HEK293 (cell line): ENCODE data around the gene PRSS37.

Experiments
- PRDM10 ChIP-seq: fragments of 450-650 bp; formaldehyde crosslinking; IDR thresholded peaks from 2 replicates; pipeline ENCODE4 v1.5.1; 2016; ENCODE audit warnings: missing biosample characterization, missing genetic modification characterization
- RBAK ChIP-seq: fragments of 450-650 bp; formaldehyde crosslinking; IDR thresholded peaks from 2 replicates; pipeline ENCODE4 v1.5.1; 2016; ENCODE audit warnings: missing biosample characterization, missing genetic modification characterization
- TCF7L2 ChIP-seq: IDR thresholded peaks from 2 replicates; pipeline ENCODE4 v1.6.1; 2011; ENCODE audit warnings: low read depth, mild to moderate bottlenecking, inconsistent platforms, low read length, moderate library complexity, borderline replicate concordance
- ZEB2 ChIP-seq: fragments of 450-650 bp; formaldehyde crosslinking; IDR thresholded peaks from 2 replicates; pipeline ENCODE4 v1.5.1; 2016; ENCODE audit warnings: missing biosample characterization, missing genetic modification characterization
- ZNF140 ChIP-seq: fragments of 450-650 bp; formaldehyde crosslinking; IDR thresholded peaks from 2 replicates; pipeline ENCODE4 v1.5.1; 2016; ENCODE audit warnings: missing biosample characterization, missing genetic modification characterization
- ZNF354C ChIP-seq: fragments of 450-650 bp; formaldehyde crosslinking; IDR thresholded peaks from 2 replicates; pipeline ENCODE4 v1.5.1; 2016; ENCODE audit warnings: missing biosample characterization, missing genetic modification characterization, low read depth, borderline replicate concordance
- ZNF777 ChIP-seq: fragments of 450-650 bp; formaldehyde crosslinking; IDR thresholded peaks from 2 replicates; pipeline ENCODE4 v1.5.1; 2017; ENCODE audit warnings: missing biosample characterization, missing genetic modification characterization, borderline replicate concordance
- ZNF792 ChIP-seq: fragments of 450-650 bp; formaldehyde crosslinking; IDR thresholded peaks from 2 replicates; pipeline ENCODE4 v1.5.1; 2016; ENCODE audit warnings: missing biosample characterization, missing genetic modification characterization
- TF ChIP-seq, protein P1 (sequence below): fragments of 450-650 bp; formaldehyde crosslinking; IDR thresholded peaks from 2 replicates; pipeline ENCODE4 v1.5.1; 2016; ENCODE audit warnings: missing biosample characterization, missing genetic modification characterization
- TF ChIP-seq, protein P2 (sequence below): fragments of 450-650 bp; formaldehyde crosslinking; IDR thresholded peaks from 2 replicates; pipeline ENCODE4 v1.5.1; 2016; ENCODE audit warnings: missing biosample characterization, missing genetic modification characterization

DNA sequence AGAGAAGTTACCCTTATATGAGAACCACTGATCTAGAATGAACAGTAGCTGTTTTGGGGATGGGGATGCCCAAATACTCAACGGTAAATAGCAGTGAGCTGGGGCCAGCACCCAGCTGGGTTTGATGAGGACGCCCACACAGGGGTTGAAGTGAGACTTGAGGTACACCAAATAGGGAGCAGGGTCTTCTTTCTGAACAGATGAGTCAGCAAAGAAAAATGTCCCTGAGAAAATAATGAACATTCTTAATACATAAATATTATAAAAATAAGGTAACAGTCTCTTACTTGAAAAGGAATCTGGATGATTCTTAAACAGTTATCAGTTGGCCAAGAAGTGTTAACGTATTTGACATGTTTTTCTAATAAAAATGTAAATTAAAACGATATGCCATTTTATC lies 2.0 kb downstream of the PRSS37 start:
- TF ChIP-seq ZNF792 (no peak), ZEB2 (tag by site-specific recombination) (no peak), TCF7L2 (no peak), ZNF140 (tag by site-specific recombination) (no peak), ZNF354C (tag by site-specific recombination) (no peak), RBAK (no peak), ZNF777 (tag by site-specific recombination) (no peak), PRDM10 (tag by site-specific recombination) (no peak)
- TF ChIP-seq, protein P1, sequence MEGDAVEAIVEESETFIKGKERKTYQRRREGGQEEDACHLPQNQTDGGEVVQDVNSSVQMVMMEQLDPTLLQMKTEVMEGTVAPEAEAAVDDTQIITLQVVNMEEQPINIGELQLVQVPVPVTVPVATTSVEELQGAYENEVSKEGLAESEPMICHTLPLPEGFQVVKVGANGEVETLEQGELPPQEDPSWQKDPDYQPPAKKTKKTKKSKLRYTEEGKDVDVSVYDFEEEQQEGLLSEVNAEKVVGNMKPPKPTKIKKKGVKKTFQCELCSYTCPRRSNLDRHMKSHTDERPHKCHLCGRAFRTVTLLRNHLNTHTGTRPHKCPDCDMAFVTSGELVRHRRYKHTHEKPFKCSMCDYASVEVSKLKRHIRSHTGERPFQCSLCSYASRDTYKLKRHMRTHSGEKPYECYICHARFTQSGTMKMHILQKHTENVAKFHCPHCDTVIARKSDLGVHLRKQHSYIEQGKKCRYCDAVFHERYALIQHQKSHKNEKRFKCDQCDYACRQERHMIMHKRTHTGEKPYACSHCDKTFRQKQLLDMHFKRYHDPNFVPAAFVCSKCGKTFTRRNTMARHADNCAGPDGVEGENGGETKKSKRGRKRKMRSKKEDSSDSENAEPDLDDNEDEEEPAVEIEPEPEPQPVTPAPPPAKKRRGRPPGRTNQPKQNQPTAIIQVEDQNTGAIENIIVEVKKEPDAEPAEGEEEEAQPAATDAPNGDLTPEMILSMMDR (tag by site-specific recombination): no peak
- TF ChIP-seq, protein P2, sequence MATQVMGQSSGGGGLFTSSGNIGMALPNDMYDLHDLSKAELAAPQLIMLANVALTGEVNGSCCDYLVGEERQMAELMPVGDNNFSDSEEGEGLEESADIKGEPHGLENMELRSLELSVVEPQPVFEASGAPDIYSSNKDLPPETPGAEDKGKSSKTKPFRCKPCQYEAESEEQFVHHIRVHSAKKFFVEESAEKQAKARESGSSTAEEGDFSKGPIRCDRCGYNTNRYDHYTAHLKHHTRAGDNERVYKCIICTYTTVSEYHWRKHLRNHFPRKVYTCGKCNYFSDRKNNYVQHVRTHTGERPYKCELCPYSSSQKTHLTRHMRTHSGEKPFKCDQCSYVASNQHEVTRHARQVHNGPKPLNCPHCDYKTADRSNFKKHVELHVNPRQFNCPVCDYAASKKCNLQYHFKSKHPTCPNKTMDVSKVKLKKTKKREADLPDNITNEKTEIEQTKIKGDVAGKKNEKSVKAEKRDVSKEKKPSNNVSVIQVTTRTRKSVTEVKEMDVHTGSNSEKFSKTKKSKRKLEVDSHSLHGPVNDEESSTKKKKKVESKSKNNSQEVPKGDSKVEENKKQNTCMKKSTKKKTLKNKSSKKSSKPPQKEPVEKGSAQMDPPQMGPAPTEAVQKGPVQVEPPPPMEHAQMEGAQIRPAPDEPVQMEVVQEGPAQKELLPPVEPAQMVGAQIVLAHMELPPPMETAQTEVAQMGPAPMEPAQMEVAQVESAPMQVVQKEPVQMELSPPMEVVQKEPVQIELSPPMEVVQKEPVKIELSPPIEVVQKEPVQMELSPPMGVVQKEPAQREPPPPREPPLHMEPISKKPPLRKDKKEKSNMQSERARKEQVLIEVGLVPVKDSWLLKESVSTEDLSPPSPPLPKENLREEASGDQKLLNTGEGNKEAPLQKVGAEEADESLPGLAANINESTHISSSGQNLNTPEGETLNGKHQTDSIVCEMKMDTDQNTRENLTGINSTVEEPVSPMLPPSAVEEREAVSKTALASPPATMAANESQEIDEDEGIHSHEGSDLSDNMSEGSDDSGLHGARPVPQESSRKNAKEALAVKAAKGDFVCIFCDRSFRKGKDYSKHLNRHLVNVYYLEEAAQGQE (tag by site-specific recombination): no peak
